ENCODE measurements around the gene KCNQ1OT1. TPM values are rescaled to one million over a fixed set of nuclear protein-coding genes. Genes with fewer than 3 reads are reported as not detected.

Gene KCNQ1OT1
- total and polyA plus RNA-seq, 4 donors: 0.05 to 4.9 (median 0.61) TPM

GRCh38 chr11:2577031-2577990, 122.5 kb downstream of the KCNQ1OT1 start:
- Histone ChIP-seq H3K36me3 (ENCODE audit: control insufficient read depth in 4 of 4, insufficient read depth in 3 of 4, low read depth in 1 of 4, low read length in 3 of 4) (no peaks in the 10 kb centered on the region), H3K4me3 (ENCODE audit: low read depth in 1 of 3, low read length in 3 of 3) (no peak overlapping the region), H3K9me3 (ENCODE audit: control insufficient read depth in 4 of 4, low read length in 3 of 4) (no peaks in the 10 kb centered on the region), H3K9ac (ENCODE audit: low read depth in 1 of 2, low read length in 2 of 2) (no peak overlapping the region), H3K27me3 (ENCODE audit: control insufficient read depth in 4 of 4, insufficient read depth in 4 of 4, low read length in 3 of 4) (no peaks in the 10 kb centered on the region), H3K4me1 (ENCODE audit: control insufficient read depth in 4 of 4, insufficient read depth in 4 of 4, low read length in 3 of 4) (no peaks in the 10 kb centered on the region), H3K27ac (ENCODE audit: low read depth in 1 of 2, low read length in 2 of 2) (no peak overlapping the region)
- WGBS: 91% methylated on average over 33 of the region's 33 CpGs
- TF ChIP-seq HNF4A (conservative IDR thresholded peaks at IDR 0.05) (no peak), RAD21 (IDR thresholded peaks at IDR 0.05) (no peak), YY1 (IDR thresholded peaks at IDR 0.05) (no peak), NR2F2 (IDR thresholded peaks at IDR 0.05) (no peak), SP1 (IDR thresholded peaks at IDR 0.05) (no peak), RXRA (IDR thresholded peaks at IDR 0.05) (no peak), FOXA2 (IDR thresholded peaks at IDR 0.05) (no peak), FOXA1 (IDR thresholded peaks at IDR 0.05) (no peak), REST (IDR thresholded peaks at IDR 0.05) (no peak), CTCF (IDR thresholded peaks at IDR 0.05; ENCODE audit: low read depth, low read length, missing input control) (no peak), GABPA (IDR thresholded peaks at IDR 0.05 in 1 of 2, conservative IDR thresholded peaks at IDR 0.05 in 1 of 2) (no peak), ATF3 (IDR thresholded peaks at IDR 0.05) (no peak), ZBTB33 (IDR thresholded peaks at IDR 0.05) (no peak)
- no peak for DNase-seq (ENCODE audit: low spot score)

GRCh38 chr11:2576549-2576948, 123.2 kb downstream of the KCNQ1OT1 start:
- no peaks in the 10 kb centered on the region for H3K4me1 ChIP-seq (ENCODE audit: control insufficient read depth in 4 of 4, insufficient read depth in 4 of 4, low read length in 3 of 4)
- H3K27me3 ChIP-seq (ENCODE audit: control insufficient read depth in 4 of 4, insufficient read depth in 4 of 4, low read length in 3 of 4): no peaks in the 10 kb centered on the region
- H3K9me3 ChIP-seq (ENCODE audit: control insufficient read depth in 4 of 4, low read length in 3 of 4): no peaks in the 10 kb centered on the region
- H3K27ac ChIP-seq (ENCODE audit: low read depth in 1 of 2, low read length in 2 of 2): no peak overlapping the region
- H3K36me3 ChIP-seq (ENCODE audit: control insufficient read depth in 4 of 4, insufficient read depth in 3 of 4, low read depth in 1 of 4, low read length in 3 of 4): no peaks in the 10 kb centered on the region
- no peak for DNase-seq (ENCODE audit: low spot score)
- no peak overlapping the region for H3K9ac ChIP-seq (ENCODE audit: low read depth in 1 of 2, low read length in 2 of 2)
- no peak overlapping the region for H3K4me3 ChIP-seq (ENCODE audit: low read depth in 1 of 3, low read length in 3 of 3)
- WGBS: 89% methylated on average over 15 of the region's 15 CpGs
- TF ChIP-seq HNF4G (IDR thresholded peaks at IDR 0.05) (no peak), CTCF (IDR thresholded peaks at IDR 0.05; ENCODE audit: low read depth, low read length, missing input control) (no peak), RAD21 (IDR thresholded peaks at IDR 0.05) (no peak), NR2F2 (IDR thresholded peaks at IDR 0.05) (no peak), REST (IDR thresholded peaks at IDR 0.05) (no peak), GABPA (IDR thresholded peaks at IDR 0.05 in 1 of 2, conservative IDR thresholded peaks at IDR 0.05 in 1 of 2) (no peak), JUND (IDR thresholded peaks at IDR 0.05) (no peak), HNF4A (conservative IDR thresholded peaks at IDR 0.05) (no peak), RXRA (IDR thresholded peaks at IDR 0.05) (no peak), ATF3 (IDR thresholded peaks at IDR 0.05) (no peak)
